Stimulated activated CD4-positive, alpha-beta T cell treated with anti-CD3 and anti-CD28 coated beads, Interleukin-4, amount 100 ng/mL, for 48 hours (primary cell): ENCODE data around the gene CELF6.

Source experiments
- DNase-seq, 2 donors: peaks; one replicate each; pipeline ENCODE4 v3.0.0-alpha.2; 2020; ENCODE audit warnings: low read depth in 2 of 2

The CELF6 gene

GRCh38 chr15:72319985-72320671 is at the start of gene CELF6:
CELF6 (minus strand) TSS chr15:72320157; CDS start chr15:72319874, 283 bp downstream.
- peak; percentile 51 to 57 for DNase-seq

DNA sequence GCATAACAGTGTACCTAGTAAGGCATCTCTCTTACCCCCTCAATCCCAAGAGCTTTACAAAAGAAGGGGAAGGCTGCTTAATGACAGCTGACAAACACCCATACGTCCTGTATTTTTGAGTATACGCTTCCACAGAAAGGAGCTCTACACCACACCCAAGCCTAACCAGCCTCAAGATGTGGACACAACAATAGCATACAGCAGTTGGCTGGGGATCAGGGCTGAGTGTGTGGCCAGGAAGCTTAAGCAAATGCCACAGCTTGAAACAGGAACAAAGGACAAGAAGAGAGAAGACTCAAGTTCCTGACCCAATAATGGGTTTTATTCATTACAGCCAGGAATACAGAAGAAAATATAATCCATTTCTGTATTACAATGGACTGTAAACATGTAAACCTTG is 48.9 kb upstream of the CELF6 start:
- no peak for DNase-seq

DNA sequence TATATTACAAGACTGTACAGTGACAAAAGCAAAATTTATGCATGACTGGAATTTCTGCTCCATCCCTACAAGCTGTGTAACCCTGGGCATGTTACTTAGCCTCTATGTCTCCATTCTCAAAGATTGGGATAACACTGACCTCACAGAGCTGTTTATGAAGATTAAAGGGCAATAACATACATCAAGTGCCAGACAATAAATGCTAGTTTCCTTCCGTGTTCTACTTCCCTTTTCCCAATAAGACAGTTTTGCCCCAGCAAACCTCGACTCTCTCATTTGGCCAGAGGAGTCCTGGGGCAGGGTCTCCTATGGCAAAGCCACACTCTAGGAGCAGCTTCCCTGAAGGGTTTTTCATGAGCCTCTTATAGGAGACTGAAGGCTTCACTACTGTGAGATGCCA is 48.4 kb upstream of the CELF6 start:
- DNase-seq = no peak

DNA sequence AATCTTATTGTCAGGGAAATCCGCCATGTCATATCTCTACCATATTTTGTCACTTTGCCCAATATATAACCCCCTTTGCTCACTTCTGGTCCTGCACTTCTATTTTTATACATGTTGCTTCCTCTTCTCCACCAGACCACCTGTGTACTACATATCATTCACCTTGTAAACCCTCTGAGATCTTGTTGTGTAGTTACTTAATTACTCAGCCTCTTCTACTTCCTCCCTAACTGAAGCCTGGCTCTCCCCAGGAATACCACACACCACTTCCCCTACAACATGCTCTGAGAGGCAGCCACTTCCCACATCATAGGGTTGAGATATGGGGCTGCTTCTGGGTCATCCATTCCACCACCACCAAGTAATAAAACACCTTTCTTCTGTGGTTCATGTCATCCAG is 45.9 kb upstream of the CELF6 start:
- no peak for DNase-seq

DNA sequence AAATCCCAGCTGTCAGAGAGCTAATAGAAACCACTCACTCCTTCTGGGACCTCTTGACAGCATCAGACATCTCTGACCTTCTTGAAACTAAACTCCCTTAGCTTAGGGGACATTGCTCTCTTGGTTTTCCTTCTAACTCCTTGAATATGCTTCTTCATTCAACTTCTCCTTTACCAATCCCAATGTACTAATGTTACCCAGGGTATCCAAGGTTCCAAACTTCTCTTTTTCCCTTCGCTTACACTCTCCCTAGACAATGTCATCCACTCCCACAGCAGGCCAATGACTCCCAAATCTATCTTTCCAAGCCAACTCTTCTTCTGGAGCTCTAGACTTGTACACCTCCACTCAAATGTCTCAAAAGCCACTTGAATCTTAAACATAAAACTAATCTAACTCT is 41.2 kb upstream of the CELF6 start:
- no peak for DNase-seq

DNA sequence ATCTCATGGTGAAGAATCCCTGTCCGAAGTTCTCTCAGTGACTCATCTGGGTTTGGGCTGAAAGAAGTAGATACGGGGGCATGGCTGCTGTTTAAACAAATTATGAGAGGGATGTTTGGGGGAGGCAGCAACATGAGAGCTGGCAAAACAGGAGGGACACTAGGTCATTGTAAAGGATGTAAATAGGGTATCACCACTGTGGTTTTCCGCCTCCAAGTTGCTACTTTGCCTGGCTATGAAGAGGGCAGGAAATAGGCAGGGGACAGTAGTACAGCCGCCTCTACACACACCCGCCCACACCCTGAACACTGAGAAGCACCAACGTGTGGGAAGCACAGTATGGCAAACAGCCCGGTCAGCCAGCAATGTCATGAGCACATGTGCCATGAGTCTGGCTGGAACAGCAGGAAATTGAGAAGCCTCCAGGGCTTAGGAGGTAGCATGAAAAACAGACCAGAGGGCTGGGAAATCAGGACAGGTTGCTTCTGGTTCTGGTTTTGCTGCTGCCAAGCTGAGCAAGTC is 38.8 kb upstream of the CELF6 start:
- DNase-seq = no peak

GRCh38 chr15:72358121-72358520 is 38.2 kb upstream of the CELF6 start:
- DNase-seq = no peak

- no peak for DNase-seq
These were observed 34.5 kb upstream of the CELF6 start for GRCh38 chr15:72354496-72354895.

DNA sequence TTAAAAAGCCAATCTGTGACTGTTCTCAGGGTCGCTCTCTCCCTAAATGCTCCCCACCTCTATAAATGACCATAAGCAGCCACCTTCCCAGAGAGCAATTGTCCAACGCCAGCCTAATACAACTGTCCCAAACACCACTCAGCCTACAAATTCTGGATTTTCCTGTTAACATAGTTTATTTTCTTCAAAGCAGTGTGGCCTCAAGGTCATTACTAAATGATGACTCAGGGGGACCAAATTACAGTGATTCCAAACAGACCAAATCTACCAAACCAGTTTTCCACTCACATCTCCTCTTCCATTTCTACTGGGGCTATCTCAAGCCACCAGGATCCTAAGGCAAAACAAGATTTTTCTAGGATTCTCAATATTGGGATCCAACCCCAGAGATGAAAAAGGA is 33.3 kb upstream of the CELF6 start:
- no peak for DNase-seq

- DNase-seq = no peak
These were observed 25.8 kb upstream of the CELF6 start for GRCh38 chr15:72345806-72346205.

GRCh38 chr15:72345280-72345679 is 25.3 kb upstream of the CELF6 start:
- DNase-seq = no peak

DNA sequence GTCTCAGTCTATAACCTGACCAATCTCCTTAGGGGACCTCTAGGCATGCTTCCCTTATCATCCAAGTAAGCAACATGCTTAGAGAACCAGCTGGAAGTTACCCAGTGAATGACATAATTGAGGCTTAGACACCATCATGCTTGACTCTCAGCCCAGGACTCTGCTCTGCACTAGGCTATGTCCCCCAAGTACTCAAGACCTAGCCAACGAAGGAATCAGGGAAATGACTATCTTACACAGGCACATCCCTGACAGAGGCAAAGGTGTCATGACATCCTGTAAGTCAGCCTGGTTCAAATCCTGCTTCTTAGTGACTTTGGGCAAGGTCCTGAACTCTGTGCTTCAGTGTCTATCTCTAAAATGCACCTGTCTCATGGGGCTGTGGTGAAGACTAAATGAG is 24.6 kb upstream of the CELF6 start:
- no peak for DNase-seq

DNA sequence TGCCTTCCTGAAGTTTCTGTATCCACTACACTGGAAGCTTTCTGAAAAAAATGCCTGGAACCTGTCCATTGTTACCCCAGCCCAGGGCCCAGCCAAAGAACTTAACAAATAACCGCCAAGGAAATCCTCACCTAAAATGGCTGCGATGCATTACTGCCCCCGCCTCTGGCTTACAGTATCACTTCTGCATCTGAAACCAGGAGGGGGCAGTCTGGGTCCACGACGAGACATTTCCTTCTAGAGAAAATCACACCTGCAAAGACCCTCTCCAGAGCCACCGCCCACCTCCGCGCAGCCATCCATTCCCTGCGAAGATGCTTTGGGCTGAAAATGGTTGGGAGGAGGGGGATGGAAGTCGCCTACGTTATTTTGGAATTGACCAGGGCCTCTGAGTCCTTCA is 22.4 kb upstream of the CELF6 start:
- peak; percentile 3 to 13 for DNase-seq

DNA sequence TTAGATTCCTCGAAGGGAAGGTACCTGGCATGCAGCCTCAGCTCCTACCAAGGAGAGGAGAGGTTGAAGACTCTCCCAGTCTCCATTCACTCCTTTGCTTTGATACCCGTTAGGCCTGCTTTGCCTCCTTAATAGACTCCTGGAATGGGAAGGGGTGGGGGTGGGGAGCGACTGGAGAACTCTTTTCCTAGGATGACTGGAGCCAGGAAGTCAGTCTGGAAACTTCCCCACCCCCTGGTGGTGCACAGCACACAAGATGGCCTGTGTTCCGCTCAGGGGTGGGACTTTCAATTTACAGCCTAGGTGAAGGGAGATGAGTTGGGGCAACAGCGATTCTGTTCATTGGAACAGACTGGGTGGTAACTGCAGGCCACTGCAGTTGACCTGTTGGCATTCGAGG is 21.4 kb upstream of the CELF6 start:
- DNase-seq = no peak

DNA sequence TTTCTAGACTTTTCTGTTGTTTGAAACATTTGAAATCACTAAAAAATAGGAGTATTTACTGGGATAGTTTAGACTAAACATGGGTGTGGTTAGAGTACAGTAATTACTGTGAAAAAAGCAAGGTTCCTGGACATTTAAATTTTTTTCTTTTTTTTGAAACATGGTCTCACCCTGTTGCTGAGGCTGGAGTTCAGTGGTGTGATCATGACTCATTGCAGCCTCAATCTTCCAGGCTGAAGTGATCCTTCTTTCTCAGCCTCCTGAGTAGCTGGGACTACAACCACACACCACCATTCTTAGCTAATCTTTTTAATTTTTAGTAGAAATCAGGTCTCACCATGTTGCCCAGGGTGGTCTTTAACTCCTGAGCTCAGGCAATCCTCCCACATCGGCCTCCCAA is 20.4 kb upstream of the CELF6 start:
- DNase-seq = no peak

DNA sequence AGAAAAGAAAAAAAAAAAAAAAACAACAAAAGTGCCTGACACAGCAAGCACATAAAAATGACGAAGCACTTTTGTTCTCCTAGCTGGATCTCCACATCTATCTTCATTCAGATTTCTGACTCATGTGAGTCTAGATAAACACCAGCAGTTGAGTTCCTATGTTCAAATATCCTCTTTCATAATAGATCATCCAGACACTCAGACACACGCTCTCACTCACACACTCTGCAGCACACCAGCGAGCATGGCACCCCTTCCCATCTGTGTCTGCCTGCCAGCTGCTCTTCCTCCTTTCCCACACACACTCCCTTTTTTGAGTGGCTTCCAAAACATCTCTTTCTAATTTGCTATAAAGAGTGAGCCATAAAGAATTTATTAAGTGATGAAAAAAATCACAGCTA is 19.8 kb upstream of the CELF6 start:
- DNase-seq = no peak

DNA sequence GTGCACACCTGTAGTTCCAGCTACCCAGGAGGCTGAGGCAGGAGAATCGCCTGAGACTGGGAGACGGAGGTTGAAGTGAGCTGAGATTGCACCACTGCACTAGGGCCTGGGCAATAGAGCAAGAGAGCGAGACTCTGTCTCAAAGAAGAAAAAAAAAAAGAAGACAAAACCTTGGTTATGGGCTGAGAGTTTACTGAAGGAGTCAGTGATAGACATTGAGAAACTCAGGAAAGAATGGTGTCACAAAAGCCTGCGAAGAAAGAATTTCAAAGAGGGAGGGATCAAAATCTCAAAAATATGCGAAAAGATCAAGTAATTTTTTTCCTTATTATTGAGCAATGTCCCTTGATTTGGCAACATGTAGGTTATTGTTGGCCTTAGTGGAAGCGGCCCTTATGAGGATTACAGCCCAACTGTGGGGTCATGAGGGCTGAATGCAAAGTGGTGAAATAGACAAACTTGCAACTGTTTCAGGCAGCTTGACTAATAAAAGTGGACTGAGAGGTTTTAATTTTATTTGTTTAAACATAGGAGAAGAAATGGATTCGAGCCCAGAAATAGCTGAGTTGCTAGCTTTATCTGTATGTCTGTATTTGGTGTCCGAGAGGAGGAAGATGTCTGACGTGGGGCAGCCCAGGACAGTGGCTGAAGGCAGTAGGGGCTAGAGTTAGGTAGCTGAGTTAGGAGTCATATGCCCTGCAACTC is 18.8 kb upstream of the CELF6 start:
- DNase-seq = no peak

GRCh38 chr15:72338148-72338547 is 18.2 kb upstream of the CELF6 start:
- no peak for DNase-seq

DNA sequence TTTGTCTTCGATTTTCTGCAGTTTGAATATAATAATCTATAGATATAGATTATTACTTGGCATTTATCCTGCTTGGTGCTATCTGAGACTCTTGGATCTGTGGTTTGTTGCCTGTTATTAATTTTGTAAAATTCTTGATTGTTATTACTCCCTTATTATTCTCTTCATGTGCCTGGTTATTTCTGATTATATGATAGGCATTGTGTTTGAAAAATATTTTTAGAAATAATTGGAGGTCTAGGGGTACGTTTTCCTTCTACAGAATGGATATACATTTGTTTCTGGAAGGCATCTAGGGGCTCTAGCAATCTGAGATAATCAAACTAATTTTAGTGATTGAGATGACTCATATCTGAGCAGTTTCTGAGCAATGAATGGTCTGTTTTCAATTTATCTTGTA is 14.9 kb upstream of the CELF6 start:
- DNase-seq = no peak

DNA sequence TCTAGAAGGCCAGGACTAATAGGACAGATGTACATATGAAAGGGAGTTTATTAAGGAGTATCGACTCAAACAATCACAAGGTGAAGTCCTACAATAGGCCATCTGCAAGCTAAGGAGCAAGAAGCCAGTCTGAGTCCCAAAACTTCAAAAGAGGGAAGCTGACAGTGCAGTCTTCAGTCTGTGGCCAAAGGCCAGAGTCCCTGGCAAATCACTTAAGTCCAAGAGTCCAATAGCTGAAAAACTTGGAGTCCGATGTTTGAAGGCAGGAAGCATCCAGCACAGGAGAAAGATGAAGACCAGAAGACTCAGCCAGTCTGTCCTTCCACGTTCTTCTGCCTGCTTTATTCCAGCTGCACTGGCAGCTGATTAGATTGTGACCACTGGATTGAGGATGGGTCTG is 11.1 kb upstream of the CELF6 start:
- no peak for DNase-seq

- no peak for DNase-seq
These were observed 3.8 kb upstream of the CELF6 start for GRCh38 chr15:72323752-72324151.

GRCh38 chr15:72319360-72319984 is 485 bp downstream of the CELF6 start:
- peak; percentile 28 to 34 for DNase-seq

- no peak for DNase-seq
These were observed 1.5 kb downstream of the CELF6 start for GRCh38 chr15:72318408-72318942.
